GM19043 (cell line): ENCODE data around the gene APBA3.

ENCODE experiments used
- ATAC-seq: cut with Tn5 transposase; IDR thresholded peaks from one replicate; pipeline ENCODE4 v1.9.1; 2021; ENCODE audit warnings: low read depth; ENCODE audit not compliant: unreplicated experiment

APBA3 gene

GRCh38 chr19:3751236-3751635 lies 10.3 kb downstream of the APBA3 start:
- ATAC-seq, result no peak

GRCh38 chr19:3750211-3750610 lies 11.3 kb downstream of the APBA3 start:
- no peak for ATAC-seq

- ATAC-seq, result no peak
Measured at GRCh38 chr19:3748965-3749364, 12.5 kb downstream of the APBA3 start.

GRCh38 chr19:3746371-3747056 lies 15.0 kb downstream of the APBA3 start:
- ATAC-seq, result no peak

- ATAC-seq, result no peak
Measured at GRCh38 chr19:3745363-3746045, 16.0 kb downstream of the APBA3 start.

- no peak for ATAC-seq
Measured at GRCh38 chr19:3743486-3743885, 18.0 kb downstream of the APBA3 start.

GRCh38 chr19:3740431-3740830 lies 21.1 kb downstream of the APBA3 start:
- no peak for ATAC-seq

- no peak for ATAC-seq
Measured at GRCh38 chr19:3738477-3739220, 22.8 kb downstream of the APBA3 start.

GRCh38 chr19:3737487-3738205 lies 23.8 kb downstream of the APBA3 start:
- ATAC-seq, result no peak

GRCh38 chr19:3736106-3736724 lies 25.3 kb downstream of the APBA3 start:
- no peak for ATAC-seq

- no peak for ATAC-seq
Measured at GRCh38 chr19:3734310-3734600, 27.2 kb downstream of the APBA3 start.

- ATAC-seq, result no peak
Measured at GRCh38 chr19:3733549-3734309, 27.8 kb downstream of the APBA3 start.

GRCh38 chr19:3732108-3732507 lies 29.4 kb downstream of the APBA3 start:
- no peak for ATAC-seq

GRCh38 chr19:3730457-3730958 lies 31.0 kb downstream of the APBA3 start:
- no peak for ATAC-seq

- no peak for ATAC-seq
Measured at GRCh38 chr19:3725640-3726310, 35.7 kb downstream of the APBA3 start.

GRCh38 chr19:3725121-3725520 lies 36.4 kb downstream of the APBA3 start:
- no peak for ATAC-seq

GRCh38 chr19:3723883-3724282 lies 37.6 kb downstream of the APBA3 start:
- ATAC-seq, result no peak

- no peak for ATAC-seq
Measured at GRCh38 chr19:3723110-3723488, 38.4 kb downstream of the APBA3 start.

GRCh38 chr19:3722443-3723109 lies 38.9 kb downstream of the APBA3 start:
- ATAC-seq, result no peak
